ENCODE measurements around the gene SLC38A9.

GRCh38 chr5:55674340-55674739 is 37.8 kb downstream of the SLC38A9 start:
- no peak for TF ChIP-seq CTCF (optimal IDR thresholded peaks at IDR 0.05 in 1 of 3, IDR thresholded peaks at IDR 0.05 in 1 of 3, conservative IDR thresholded peaks at IDR 0.05 in 1 of 3; ENCODE audit: extremely low read depth in 1 of 3, insufficient read depth in 2 of 3, low read length in 3 of 3)
- TF ChIP-seq EZH2 (IDR thresholded peaks at IDR 0.05; ENCODE audit: low read length), result no peak

Measured in keratinocyte (primary cell).